LNCaP clone FGC (cell line): ENCODE data around the gene MAGI1.

Source experiments
- DNase-seq: peaks from one replicate; pipeline ENCODE4 v3.0.0-alpha.2; 2011; ENCODE audit warnings: low read depth
- H3K4me3 ChIP-seq: 2 replicates; pipeline ENCODE4 v1.5.1; 2011; ENCODE audit warnings: mild to moderate bottlenecking, low read depth, low read length, control low read depth
- TF ChIP-seq, protein P1 (sequence below): IDR thresholded peaks from 2 replicates; pipeline ENCODE4 v1.5.1; 2012; ENCODE audit warnings: mild to moderate bottlenecking; ENCODE audit not compliant: control insufficient read depth, insufficient read depth; ENCODE audit errors: extremely low read depth

MAGI1 gene

DNA sequence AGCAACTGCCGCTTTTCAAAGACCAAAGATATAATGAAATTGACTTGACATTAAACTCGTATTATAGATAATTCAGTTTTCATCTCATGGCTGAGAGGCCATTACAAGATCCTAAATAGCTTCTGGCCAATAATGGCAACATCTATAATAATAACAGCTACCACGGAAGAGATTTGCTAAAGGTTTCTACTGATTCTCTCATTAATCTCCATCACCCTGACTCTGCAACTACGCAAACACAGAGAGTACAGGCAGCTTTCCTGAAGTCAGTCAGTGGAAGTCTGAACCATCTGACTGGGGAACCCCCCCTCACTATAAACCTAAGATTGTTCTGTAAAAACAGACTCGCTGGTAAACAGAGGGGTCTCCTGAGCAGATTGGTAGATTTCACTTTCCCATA is 257.1 kb downstream of the MAGI1 start:
- no peak overlapping the region for H3K4me3 ChIP-seq
- TF ChIP-seq, protein P1, sequence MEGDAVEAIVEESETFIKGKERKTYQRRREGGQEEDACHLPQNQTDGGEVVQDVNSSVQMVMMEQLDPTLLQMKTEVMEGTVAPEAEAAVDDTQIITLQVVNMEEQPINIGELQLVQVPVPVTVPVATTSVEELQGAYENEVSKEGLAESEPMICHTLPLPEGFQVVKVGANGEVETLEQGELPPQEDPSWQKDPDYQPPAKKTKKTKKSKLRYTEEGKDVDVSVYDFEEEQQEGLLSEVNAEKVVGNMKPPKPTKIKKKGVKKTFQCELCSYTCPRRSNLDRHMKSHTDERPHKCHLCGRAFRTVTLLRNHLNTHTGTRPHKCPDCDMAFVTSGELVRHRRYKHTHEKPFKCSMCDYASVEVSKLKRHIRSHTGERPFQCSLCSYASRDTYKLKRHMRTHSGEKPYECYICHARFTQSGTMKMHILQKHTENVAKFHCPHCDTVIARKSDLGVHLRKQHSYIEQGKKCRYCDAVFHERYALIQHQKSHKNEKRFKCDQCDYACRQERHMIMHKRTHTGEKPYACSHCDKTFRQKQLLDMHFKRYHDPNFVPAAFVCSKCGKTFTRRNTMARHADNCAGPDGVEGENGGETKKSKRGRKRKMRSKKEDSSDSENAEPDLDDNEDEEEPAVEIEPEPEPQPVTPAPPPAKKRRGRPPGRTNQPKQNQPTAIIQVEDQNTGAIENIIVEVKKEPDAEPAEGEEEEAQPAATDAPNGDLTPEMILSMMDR = no peak
- no peak for DNase-seq

DNA sequence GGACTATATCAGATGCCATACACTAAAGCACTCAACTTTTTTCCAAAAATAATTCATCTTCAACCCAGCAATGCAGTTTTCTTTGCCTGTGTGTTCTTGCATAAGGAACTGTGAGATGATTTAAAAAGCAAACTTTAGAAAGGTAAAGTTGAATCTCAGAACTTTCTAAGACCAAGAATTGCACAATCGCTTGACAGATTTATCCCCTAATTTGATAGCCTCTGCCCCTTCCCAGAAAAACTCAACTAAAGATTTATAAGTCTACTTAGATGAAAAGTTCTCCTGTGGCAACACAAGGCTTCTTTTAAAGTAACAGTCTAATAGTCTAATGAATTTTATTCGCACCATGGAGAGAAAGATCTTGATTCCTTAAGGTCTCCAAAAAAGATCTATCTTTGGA is 259.3 kb downstream of the MAGI1 start:
- no peak for DNase-seq
- no peak overlapping the region for H3K4me3 ChIP-seq
- TF ChIP-seq, protein P1 = no peak

- TF ChIP-seq, protein P1 = no peak
- DNase-seq = no peak
- no peak overlapping the region for H3K4me3 ChIP-seq
Observed at GRCh38 chr3:65778968-65779367, 259.8 kb downstream of the MAGI1 start.

- DNase-seq = no peak
- H3K4me3 ChIP-seq = no peak overlapping the region
- TF ChIP-seq, protein P1 = no peak
Observed at GRCh38 chr3:65777050-65777449, 261.7 kb downstream of the MAGI1 start.

DNA sequence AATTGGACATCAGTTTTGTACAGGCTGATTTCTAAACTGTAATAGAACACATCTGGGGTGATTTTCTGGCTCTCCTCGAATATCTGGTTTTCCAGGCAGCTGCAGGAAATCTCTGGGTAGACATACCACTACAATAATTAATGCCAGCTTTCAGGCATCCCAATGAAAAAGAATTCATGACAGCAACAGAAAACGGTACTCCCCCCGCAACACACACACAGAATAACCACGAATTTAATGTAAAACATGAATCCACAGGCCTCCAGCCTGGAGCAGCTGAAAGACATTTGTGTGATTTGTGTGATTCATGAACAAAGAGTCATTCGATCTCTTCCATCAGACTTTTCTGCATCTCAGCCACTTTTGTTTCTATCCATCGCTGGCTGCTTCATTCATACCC is 262.2 kb downstream of the MAGI1 start:
- DNase-seq = no peak
- no peak overlapping the region for H3K4me3 ChIP-seq
- TF ChIP-seq, protein P1 = no peak

DNA sequence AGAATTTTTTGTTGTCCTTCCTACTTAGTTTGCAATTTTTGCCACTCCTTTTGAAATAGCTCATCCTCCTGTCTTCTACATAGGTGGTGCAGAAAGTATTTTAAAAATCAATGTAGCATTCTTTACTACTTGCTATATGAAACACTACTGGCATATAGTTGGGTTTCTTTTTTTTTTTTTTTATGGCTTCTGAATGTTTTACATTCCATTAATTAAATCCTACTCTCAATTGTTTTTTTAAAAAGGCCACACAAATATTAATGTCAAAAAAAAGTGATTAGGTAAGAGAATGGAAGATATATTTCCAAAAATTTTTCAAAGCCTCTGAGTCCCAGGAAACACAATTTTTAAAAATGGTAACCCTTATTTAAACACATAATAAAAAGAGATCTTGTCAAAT is 262.6 kb downstream of the MAGI1 start:
- DNase-seq = no peak
- H3K4me3 ChIP-seq = no peak overlapping the region
- TF ChIP-seq, protein P1 = no peak

DNA sequence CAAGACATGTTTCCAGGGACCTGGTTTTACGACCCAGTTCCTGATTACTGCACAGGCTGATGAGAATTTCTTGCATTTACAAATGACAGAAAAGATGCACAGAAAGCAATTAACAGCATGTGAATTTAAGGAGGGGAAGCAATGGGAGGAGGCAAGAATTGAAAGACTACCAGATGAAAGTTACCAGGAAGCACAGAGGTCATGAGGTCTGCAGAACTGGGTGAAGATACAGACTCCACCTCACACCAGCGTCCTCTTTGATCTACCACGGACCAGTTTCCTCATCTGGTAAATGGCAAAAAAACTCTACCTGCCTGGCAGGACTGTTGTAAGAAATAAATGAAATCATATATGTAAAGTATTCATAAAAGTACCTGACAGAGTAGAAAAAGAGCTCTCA is 266.0 kb downstream of the MAGI1 start:
- H3K4me3 ChIP-seq = no peak overlapping the region
- no peak for DNase-seq
- TF ChIP-seq, protein P1 = no peak
